IMR-90 (cell line): ENCODE results near the gene CDK6. TPM values are rescaled to one million over a fixed set of nuclear protein-coding genes. Genes with fewer than 3 reads are reported as not detected.

Experiments
- ATAC-seq: fragments of 200-7000 bp; cut with Tn5 transposase; 2 replicates; pipeline ENCODE4 v1.9.1; 2020; ENCODE audit warnings: low read depth, mild to moderate bottlenecking, moderate library complexity
- BruUV-seq: library from RNA; stranded (reverse); fragments of 400-500 nt; replicated peaks from 2 replicates; lab custom pipeline; 2021; lab: Mats Ljungman, UMichigan
- CTCF ChIA-PET: fragments of 300-600 bp; formaldehyde crosslinking; extraction: SDS; loops from one replicate; lab custom pipeline; 2021; ENCODE audit warnings: antibody characterized with exemption; lab: Yijun Ruan, JAX
- POLR2A ChIA-PET: fragments of 300-600 bp; sonication (Branson Sonifier 250); formaldehyde crosslinking; loops from one replicate; lab custom pipeline; 2022; ENCODE audit warnings: antibody characterized with exemption; ENCODE audit not compliant: unreplicated experiment; lab: Charles Lee
- DNase-seq: peaks from one replicate; pipeline ENCODE4 v3.0.0; 2013
- H2AFZ ChIP-seq: replicated peaks from 2 replicates; pipeline ENCODE3; 2013; ENCODE audit warnings: low read length, mild to moderate bottlenecking; ENCODE audit not compliant: poor library complexity
- H2AK5ac ChIP-seq: 2 replicates; pipeline ENCODE4 v1.6.1; 2013; ENCODE audit warnings: low read depth, low read length, inconsistent platforms
- H2AK9ac ChIP-seq: replicated peaks from 2 replicates; pipeline ENCODE3; 2013; ENCODE audit warnings: mild to moderate bottlenecking, low read depth, low read length, moderate library complexity; ENCODE audit not compliant: poor library complexity
- H2BK120ac ChIP-seq: 2 replicates; pipeline ENCODE4 v1.6.1; 2013; ENCODE audit warnings: low read depth, low read length, inconsistent platforms
- H2BK15ac ChIP-seq: 3 replicates; pipeline ENCODE4 v1.6.1; 2013; ENCODE audit warnings: low read depth, low read length, inconsistent platforms
- H2BK20ac ChIP-seq: 2 replicates; pipeline ENCODE4 v1.6.1; 2013; ENCODE audit warnings: low read depth, mild to moderate bottlenecking, inconsistent platforms, low read length, moderate library complexity
- H2BK5ac ChIP-seq: 2 replicates; pipeline ENCODE4 v1.6.1; 2013; ENCODE audit warnings: mild to moderate bottlenecking, low read depth, low read length, inconsistent platforms; ENCODE audit not compliant: poor library complexity, severe bottlenecking
- H3K14ac ChIP-seq: replicated peaks from 2 replicates; pipeline ENCODE4 v1.6.1; 2013; ENCODE audit warnings: low read depth, low read length, inconsistent platforms
- H3K18ac ChIP-seq: 2 replicates; pipeline ENCODE4 v1.6.1; 2013; ENCODE audit warnings: low read depth, low read length, control low read depth
- H3K23ac ChIP-seq: 2 replicates; pipeline ENCODE4 v1.6.1; 2013; ENCODE audit warnings: low read depth, low read length, inconsistent platforms
- H3K27ac ChIP-seq: 2 replicates; pipeline ENCODE4 v1.5.1; 2013; ENCODE audit warnings: mild to moderate bottlenecking, control low read depth, low read length; ENCODE audit not compliant: insufficient read depth
- H3K27me3 ChIP-seq: 2 replicates; pipeline ENCODE4 v1.6.1; 2013; ENCODE audit warnings: low read length; ENCODE audit not compliant: control insufficient read depth, insufficient read depth
- H3K36me3 ChIP-seq: 2 replicates; pipeline ENCODE4 v1.6.1; 2013; ENCODE audit warnings: low read length, mixed read lengths; ENCODE audit not compliant: control insufficient read depth, insufficient read depth
- H3K4ac ChIP-seq: 2 replicates; pipeline ENCODE4 v1.6.1; 2013; ENCODE audit warnings: low read depth, low read length, inconsistent platforms
- H3K4me1 ChIP-seq: 2 replicates; pipeline ENCODE4 v1.6.1; 2013; ENCODE audit warnings: low read length, mixed read lengths; ENCODE audit not compliant: control insufficient read depth, insufficient read depth
- H3K4me2 ChIP-seq: 2 replicates; pipeline ENCODE4 v1.6.1; 2013; ENCODE audit warnings: low read depth, mild to moderate bottlenecking, control low read depth, low read length, moderate library complexity
- H3K4me3 ChIP-seq: 2 replicates; pipeline ENCODE4 v1.5.1; 2013; ENCODE audit warnings: low read depth, mild to moderate bottlenecking, control low read depth, low read length, moderate library complexity; ENCODE audit not compliant: insufficient read depth
- H3K56ac ChIP-seq: 2 replicates; pipeline ENCODE4 v1.6.1; 2013; ENCODE audit warnings: low read length, inconsistent platforms; ENCODE audit not compliant: insufficient read depth; ENCODE audit errors: extremely low read depth
- H3K79me1 ChIP-seq, 2 experiments: 2 replicates each; pipeline ENCODE4 v1.6.1; 2013; ENCODE audit warnings: low read length in 2 of 2, inconsistent platforms in 1 of 2, low read depth in 1 of 2
- H3K9ac ChIP-seq: 2 replicates; pipeline ENCODE4 v1.6.1; 2013; ENCODE audit warnings: low read depth, low read length, control low read depth
- H3K9me1 ChIP-seq: 2 replicates; pipeline ENCODE4 v1.6.1; 2013; ENCODE audit warnings: low read length, inconsistent platforms; ENCODE audit not compliant: insufficient read depth
- H3K9me3 ChIP-seq: 2 replicates; pipeline ENCODE4 v1.6.1; 2013; ENCODE audit warnings: low read length; ENCODE audit not compliant: control insufficient read depth, insufficient read depth
- H4K20me1 ChIP-seq: 2 replicates; pipeline ENCODE4 v1.6.1; 2013; ENCODE audit warnings: low read length, inconsistent platforms; ENCODE audit not compliant: insufficient read depth
- H4K5ac ChIP-seq: 2 replicates; pipeline ENCODE4 v1.6.1; 2013; ENCODE audit warnings: mild to moderate bottlenecking, low read depth, low read length, control low read depth
- H4K8ac ChIP-seq, 2 experiments: 2 replicates each; pipeline ENCODE4 v1.6.1; 2013; ENCODE audit warnings: low read depth in 2 of 2, low read length in 2 of 2, control low read depth in 1 of 2, inconsistent platforms in 1 of 2
- H4K91ac ChIP-seq: 2 replicates; pipeline ENCODE4 v1.6.1; 2013; ENCODE audit warnings: low read depth, low read length, inconsistent platforms; ENCODE audit not compliant: insufficient read depth
- MAFK ChIP-seq: IDR thresholded peaks from 2 replicates; pipeline ENCODE4 v1.6.1; 2012; ENCODE audit warnings: low read depth, low read length, improper control_type of control experiment
- MAZ ChIP-seq: IDR thresholded peaks from 2 replicates; pipeline ENCODE4 v1.6.1; 2012; ENCODE audit warnings: low read depth, mild to moderate bottlenecking, low read length, improper control_type of control experiment, moderate library complexity, borderline replicate concordance
- WGBS, 2 experiments: methylation state at CpG; one replicate each; pipeline versions ENCODE4 v1.1.5 to v1.1.7; 2013; ENCODE audit warnings: missing lambda C conversion rate in 2 of 2; ENCODE audit not compliant: insufficient read length in 1 of 2; ENCODE audit errors: extremely low coverage in 2 of 2; 5-methylcytosine and 5-hydroxymethylcytosine counted together
- dilution Hi-C: fragments of 300-500 bp; cut with HindIII; formaldehyde crosslinking; loops from one replicate; pipeline ENCODE4 v1.14.3; 2018; ENCODE audit warnings: low sequenced_read_pairs; ENCODE audit not compliant: unreplicated experiment
- in situ Hi-C: fragments of 300-500 bp; cut with MboI; formaldehyde crosslinking; loops from 3 replicates; pipeline ENCODE4 v1.14.3; 2019; ENCODE audit warnings: low sequenced_read_pairs, inconsistent platforms, mixed read lengths
- intact Hi-C: fragments of 100-400 bp; cut with micrococcal nuclease; formaldehyde crosslinking; loops from 2 replicates; pipeline ENCODE4 v1.10.0; 2022
- polyA plus RNA-seq, 3 experiments: library from polyadenylated mRNA; depleted of rRNA; stranded (reverse); fragments of >200 nt; gene quantifications; 2 replicates each; pipeline ENCODE4 v1.2.3, GENCODE V29; 2012; ENCODE audit warnings: low replicate concordance in 1 of 3
- total RNA-seq: library from RNA; depleted of rRNA; stranded (reverse); fragments of >200 nt; gene quantifications from 2 replicates; pipeline ENCODE4 v1.2.3, GENCODE V29; 2012

CDK6 gene
- total and polyA plus RNA-seq, 2 of the 4 experiments (the other 2 are of a cell fraction) = 21.5 to 195 TPM

DNA sequence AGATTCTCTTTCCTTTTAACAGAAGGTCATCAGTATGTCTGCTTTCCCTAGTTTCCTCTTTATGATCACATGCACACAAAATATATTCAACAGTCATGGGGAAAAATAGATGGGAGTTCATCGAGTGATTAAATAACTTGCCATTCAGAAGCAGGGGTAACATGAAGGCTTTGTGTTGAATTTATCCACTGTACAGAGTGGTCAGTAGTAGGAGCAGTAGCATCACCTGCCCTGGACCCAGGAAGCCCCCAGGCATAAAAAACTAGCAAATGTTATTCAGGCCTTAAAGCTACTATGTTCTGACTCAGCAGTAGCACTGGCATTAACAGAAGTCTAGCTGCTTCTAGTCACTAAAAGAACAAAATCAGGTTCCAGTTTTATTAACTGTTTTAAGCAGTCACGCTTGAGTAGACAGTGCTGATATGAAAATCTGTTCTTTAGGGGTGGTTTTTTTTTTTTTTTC, 214.8 kb downstream of the CDK6 start:
- ChIA-PET CTCF (interaction anchor here (0.6 to 1.1 kb wide), 5 partner anchors 10 to 211 kb away, joined by 3 to 4 read pairs (median 3); no protein-coding TSS in a partner anchor), POLR2A (no interaction called here)
- TF ChIP-seq MAFK = peak; percentile 45
- TF ChIP-seq MAZ = no peak
- H3K4me3 ChIP-seq = no peak overlapping the region
- H2BK5ac ChIP-seq = peak overlapping the region; percentile 76
- peaks cover 12% of the 10 kb centered on the region for H3K9me1 ChIP-seq
- peaks cover 15% of the 10 kb centered on the region for H3K36me3 ChIP-seq
- H3K4ac ChIP-seq = peak overlapping the region; percentile 50; the same call in 1 of the 2 replicates
- H3K27ac ChIP-seq = peak overlapping the region; percentile 45; the same call in 1 of the 2 replicates
- H2BK20ac ChIP-seq = 0 out of 2 replicates have a peak overlapping the region, but pooled peaks have one; percentile 7
- DNase-seq (no peak), ATAC-seq (no peak)
- H3K14ac ChIP-seq = peak overlapping the region; percentile 53; the same call in 1 of the 2 replicates
- peak overlapping the region; percentile 49; the same call in 1 of the 2 replicates for H2AK5ac ChIP-seq
- dilution Hi-C loops = no loop called here
- no TSS peak for BruUV-seq
- no peak overlapping the region for H3K18ac ChIP-seq
- H4K8ac ChIP-seq = peak overlapping the region in 1 of 2 experiments; percentile 60; a peak in 1 of 4 replicates
- H2AFZ ChIP-seq = no peak overlapping the region
- H2BK15ac ChIP-seq = peak overlapping the region; percentile 9; the same call in 1 of the 3 replicates
- in situ Hi-C loops = loop anchor here (5.0 kb wide), 3 partner anchors 76 to 431 kb away; no protein-coding TSS in a partner anchor
- H3K27me3 ChIP-seq = no peaks in the 10 kb centered on the region
- H3K23ac ChIP-seq = peak overlapping the region; percentile 57; the same call in 1 of the 2 replicates
- H4K20me1 ChIP-seq = peaks cover 14% of the 10 kb centered on the region; the same call in 1 of the 2 replicates
- peak overlapping the region; percentile 32; the same call in 1 of the 2 replicates for H3K4me2 ChIP-seq
- H3K9ac ChIP-seq = no peak overlapping the region
- no peaks in the 10 kb centered on the region; the same call in 1 of the 2 replicates for H3K9me3 ChIP-seq
- 0 out of 2 replicates have a peak overlapping the region, but pooled peaks have one; percentile 34 for H4K91ac ChIP-seq
- no peak overlapping the region for H2AK9ac ChIP-seq
- H3K4me1 ChIP-seq = peaks cover 7% of the 10 kb centered on the region
- no peak overlapping the region for H3K56ac ChIP-seq
- no peak overlapping the region for H4K5ac ChIP-seq
- H2BK120ac ChIP-seq = peak overlapping the region; percentile 73
- peaks cover 28 to 65% of the 10 kb centered on the region in 2 experiments for H3K79me1 ChIP-seq
- WGBS, 2 experiments = no CpG with 5 or more reads among the region's 2 CpGs
- intact Hi-C loops = loop anchor here (1.0 to 5.0 kb wide), 7 partner anchors 73 to 606 kb away; partner anchors contain the start of gene HEPACAM2
